DND-41 (cell line): Measurements from ENCODE around the gene KITLG.

Experiments used
- CTCF ChIP-seq: IDR thresholded peaks from 2 replicates; pipeline ENCODE4 v1.5.1; 2012; ENCODE audit warnings: borderline replicate concordance, low read length, moderate library complexity, mild to moderate bottlenecking; ENCODE audit not compliant: poor library complexity, severe bottlenecking; ENCODE audit errors: extremely low read depth
- EZH2 ChIP-seq: IDR thresholded peaks from 3 replicates; pipeline ENCODE4 v1.6.1; 2012; ENCODE audit warnings: borderline replicate concordance, low read depth, mild to moderate bottlenecking, moderate library complexity, low read length, inconsistent platforms; ENCODE audit not compliant: severe bottlenecking

GRCh38 chr12:88562151-88562550, 18.1 kb downstream of the KITLG start:
- TF ChIP-seq EZH2, result no peak
- TF ChIP-seq CTCF, result no peak
